GM18517 (cell line): ENCODE data around the gene MAPK6.

ENCODE experiments used
- ATAC-seq: cut with Tn5 transposase; IDR thresholded peaks from one replicate; pipeline ENCODE4 v1.9.1; 2021; ENCODE audit warnings: mild to moderate bottlenecking, moderate library complexity; ENCODE audit not compliant: unreplicated experiment

MAPK6 gene

DNA sequence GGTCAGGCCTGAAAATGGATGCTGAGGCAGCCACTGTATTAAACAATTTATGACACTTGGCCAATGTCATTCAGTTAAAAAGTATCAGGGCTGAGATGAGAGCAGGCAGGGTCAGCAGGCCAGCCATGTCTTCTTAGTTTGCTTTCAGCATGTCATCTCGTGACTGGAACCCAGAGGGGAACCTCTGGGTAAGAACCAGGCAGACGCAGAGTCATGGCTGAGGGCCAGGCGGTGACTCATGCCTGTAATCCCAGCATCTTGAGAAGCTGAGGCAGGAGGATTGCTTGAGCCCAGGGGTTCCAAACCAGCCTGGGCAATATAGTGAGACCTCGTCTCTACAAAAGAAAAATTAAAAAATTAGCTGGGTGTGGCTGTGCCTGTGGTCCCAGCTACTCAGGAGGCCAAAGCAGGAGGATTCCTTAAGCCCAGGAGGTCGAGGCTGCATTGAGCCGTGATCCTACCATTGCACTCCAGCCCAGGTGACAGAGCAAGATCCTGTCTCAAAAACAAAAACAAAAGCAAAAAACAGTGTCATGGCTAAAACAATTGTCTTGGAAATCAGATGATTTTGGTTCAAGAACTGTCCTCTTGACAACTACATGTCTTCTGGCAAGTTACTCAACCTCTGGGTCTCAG is 81.9 kb downstream of the MAPK6 start:
- no peak for ATAC-seq

DNA sequence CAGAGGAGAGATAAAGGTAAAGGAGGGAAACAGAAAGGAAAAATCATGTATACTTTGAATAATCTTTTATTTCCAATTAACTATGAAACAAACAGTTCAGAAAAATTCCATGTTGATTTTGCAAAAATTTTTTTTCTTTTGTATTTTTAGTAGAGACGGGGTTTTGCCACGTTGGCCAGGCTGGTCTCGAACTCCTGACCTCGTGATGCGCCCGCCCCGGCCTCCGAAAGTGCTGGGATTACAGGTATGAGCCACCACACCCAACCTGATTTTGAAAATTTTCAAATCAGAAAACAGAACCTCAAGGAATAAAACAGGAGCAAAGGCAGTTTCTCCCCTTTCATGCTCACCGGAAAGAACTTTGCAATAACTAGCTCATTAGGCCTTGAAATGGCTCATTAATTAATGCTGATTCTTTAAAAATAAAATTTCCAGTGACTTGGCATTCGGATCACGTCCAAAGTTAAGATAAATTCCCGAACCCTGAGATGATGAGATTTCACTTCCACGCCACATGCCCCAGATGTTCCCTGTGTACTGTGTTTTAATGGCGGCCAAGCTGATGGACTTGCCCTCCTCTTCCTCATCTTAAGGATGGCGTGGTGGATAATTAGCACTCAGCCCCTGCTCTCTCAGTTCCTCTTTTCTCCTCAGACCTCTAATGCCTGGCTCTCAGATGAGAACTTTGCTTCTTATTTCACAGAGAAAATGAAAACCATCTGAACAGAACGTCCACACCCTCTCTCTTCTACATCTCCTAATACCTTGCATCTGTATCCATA is 82.7 kb downstream of the MAPK6 start:
- no peak for ATAC-seq

DNA sequence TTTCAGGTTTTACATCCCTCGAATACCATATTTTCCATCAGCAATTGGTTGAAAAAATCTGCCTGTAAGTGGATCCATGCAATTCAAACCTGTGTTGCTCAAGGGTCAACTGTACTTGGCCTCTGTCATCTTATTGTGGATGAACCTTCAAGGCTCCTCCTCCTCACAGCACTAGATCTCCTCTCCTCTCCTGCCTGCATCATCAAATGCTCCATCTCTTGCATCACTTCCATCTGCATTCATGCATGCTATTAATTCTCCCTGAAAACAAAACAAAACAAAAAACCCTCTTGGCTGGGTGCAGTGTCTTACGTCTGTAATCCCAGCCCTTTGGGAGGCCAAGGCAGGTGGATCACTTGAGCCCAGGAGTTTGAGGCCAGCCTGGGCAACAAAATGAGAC is 83.4 kb downstream of the MAPK6 start:
- no peak for ATAC-seq

DNA sequence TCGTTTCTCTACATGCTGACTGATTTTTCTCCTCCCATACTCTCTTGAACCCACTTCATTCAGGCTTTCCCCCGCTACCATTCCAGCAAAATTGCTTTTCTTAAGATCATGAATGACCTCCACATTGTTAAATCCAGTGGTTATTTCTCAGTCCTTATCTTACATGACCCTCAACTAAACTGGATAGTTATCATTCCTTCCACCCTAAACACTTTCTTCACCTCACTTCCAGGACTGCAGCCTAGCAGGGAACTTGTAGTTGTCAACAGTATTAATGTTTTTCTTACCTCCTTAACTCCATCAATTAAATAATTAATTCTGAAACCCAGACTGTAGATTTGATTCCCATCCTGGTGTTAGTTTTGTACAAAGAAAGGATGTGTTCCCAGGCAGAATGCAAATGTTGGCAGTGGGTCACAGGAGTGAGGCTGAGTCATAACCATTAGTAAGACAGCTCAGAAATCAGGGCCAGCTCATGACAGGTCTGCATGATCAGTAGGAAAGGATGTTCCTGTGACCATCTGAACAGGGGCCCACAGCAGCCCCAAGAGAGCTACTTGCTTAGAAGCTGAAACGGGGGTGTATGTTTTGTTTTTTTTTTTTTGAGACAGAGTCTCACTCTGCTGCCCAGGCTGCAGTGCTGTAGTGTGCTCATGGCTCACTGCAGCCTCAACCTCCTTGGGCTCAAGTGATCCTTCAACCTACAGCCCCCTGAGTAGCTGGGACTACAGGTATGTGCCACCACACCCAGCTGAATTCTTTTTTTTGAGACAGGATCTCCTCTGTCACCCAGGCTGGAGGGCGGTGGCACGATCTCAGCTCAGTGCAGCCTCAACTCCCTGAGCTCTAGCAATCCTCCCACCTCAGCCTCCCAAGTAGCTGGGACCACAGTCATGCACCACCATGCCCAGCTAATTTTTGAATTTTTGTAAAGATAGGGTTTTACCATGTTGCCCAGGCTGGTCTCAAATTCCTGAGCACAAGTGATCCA is 84.5 kb downstream of the MAPK6 start:
- ATAC-seq: peak; percentile 71

DNA sequence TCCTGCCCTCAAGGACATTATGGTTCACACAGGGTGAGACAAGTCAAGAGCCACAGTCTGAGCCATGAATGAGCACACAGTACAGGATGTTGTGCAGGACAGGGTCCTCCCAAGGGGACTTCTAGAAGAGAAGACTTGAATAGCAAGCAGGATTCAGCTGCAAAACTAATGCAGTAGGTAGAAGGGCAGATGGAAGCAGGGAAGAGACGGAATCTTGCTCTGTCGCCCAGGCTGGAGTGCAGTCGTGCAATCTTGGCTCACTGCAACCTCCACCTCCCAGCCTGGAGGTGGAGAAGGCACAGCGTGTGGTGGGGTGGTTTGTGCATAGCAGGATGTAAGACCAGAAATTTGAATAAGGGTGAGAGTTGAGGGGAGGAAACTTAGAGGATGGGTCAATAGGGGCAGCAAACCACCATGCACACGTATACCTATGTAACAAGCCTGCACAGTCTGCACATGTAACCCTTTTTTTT is 85.5 kb downstream of the MAPK6 start:
- peak; percentile 41 for ATAC-seq

DNA sequence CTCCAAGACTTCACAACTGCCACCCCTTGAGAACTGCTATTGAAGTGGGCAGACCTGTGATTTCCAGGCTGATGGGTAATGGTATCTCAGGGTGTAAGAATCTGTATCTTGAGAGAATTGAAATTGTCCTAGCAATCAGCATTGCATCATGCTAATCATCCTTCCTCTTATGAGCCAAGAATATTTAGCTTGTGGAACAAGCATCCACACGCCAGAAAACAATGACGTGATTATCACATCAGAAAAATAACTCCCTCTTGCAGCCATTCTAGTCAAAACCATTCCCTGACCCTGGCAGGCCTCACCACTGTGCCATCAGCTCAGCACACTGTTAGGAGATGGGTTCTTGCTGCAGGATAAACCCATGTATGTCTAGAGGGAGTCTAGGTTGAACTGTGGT is 86.8 kb downstream of the MAPK6 start:
- ATAC-seq: no peak

DNA sequence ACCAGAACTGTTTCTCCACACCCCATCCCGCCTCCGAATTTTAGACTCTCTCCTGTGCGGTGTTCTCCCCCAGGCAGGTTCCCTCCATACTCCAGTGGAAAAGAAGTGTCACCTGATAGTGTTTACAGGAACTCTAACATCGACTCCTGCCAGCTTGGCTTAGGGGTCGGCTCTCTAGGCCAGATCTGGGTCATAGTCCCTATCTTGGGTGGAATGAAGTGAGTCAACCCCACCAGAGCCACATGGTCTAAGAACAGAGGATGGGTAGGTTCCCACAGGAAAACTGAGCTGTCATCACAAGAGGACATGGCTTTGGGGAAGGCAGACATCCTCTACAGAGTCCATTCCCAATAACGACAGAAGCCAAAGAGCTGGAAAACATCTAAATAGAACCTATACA is 87.6 kb downstream of the MAPK6 start:
- no peak for ATAC-seq

DNA sequence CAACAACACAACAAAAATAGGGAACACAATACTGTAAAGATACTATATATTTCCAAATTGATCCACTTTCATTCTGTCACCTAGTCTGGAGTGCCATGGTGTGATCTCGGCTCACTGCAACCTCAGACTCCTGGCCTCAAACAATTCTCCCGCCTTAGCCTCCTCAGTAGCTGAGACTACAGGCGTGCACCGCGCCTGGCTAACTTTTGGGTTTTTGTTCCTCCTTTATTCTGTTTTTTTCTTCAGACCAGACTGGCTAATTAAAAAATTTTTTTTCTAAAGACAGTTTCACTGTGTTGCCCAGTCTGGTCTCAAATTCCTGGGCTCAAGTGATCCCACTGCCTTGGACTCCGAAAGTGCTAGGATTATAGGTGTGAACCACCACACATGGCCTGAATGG is 88.2 kb downstream of the MAPK6 start:
- no peak for ATAC-seq

DNA sequence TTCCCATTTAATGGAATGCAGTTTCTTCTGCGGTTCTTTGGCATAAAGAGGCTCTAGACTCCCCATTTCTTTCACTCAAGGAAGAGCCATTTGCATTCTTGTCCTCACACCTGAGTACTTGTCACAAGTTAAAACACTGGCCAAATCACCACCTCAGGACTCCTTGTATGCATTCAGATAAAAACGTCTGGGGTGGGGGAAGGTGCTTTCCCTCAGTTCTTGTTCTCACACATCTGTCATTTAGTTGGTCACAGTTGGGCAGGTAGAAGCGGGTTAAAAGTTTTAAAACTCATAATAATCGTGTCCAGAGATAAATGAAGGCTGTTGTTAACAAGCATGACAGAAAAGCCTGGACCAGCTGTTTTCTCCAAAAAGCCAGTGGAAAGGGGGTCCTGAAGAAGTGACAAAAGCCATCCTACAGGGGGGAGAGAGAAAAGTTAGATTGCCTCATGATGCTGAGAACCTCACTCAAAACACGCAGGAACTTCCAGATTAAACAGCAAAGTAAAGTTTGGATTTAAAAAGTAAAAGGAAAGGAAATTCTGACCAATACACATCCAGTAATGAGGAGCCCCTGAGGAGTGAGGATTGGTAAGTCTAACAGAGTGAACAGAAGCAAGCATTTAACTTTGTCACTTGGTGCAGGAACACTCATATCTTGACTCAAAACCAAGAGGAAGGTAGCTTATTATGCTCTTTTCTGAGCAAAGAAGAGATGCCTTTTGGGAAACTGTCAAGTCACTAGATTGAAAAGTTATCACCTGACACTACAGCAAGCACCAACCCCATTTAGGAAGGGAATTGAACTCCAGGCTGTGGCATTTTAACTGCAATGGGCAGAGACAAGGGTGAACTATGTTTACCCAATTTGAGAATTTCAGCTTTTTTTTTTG is 90.8 kb downstream of the MAPK6 start:
- peak; percentile 42 for ATAC-seq

DNA sequence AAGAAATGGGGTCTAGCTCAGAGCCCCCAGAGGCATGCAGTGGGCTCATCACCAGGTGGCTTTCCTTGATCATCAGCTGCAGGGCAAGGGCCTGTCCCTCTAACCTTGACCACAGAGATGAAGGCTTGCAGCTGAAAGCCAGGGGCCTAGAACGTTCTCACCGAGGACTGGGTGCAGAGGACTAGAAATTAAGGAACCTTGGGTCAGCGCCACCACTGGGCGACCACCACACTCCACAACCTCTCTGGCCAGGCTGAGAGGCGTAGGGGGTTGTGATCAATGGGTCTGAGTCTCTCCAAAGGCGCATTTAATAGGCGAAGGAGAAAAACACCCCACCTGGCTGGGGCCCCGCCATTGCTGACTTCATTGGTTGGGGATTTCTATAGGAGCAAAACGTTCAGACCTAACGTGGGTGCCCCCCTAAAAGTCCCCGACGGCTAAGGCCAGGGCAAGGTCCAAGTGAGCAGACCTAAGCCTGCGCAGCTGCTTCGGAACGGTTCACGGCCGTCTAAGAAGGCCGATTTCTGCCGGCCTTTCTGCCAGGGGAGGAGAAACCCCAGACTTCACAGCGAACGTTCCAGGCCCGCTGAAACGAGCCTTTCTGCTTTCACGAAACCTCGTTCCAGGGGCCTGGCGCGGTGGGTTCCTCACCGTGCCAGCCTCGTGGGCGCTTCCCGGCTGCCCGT is 92.6 kb downstream of the MAPK6 start:
- no peak for ATAC-seq

DNA sequence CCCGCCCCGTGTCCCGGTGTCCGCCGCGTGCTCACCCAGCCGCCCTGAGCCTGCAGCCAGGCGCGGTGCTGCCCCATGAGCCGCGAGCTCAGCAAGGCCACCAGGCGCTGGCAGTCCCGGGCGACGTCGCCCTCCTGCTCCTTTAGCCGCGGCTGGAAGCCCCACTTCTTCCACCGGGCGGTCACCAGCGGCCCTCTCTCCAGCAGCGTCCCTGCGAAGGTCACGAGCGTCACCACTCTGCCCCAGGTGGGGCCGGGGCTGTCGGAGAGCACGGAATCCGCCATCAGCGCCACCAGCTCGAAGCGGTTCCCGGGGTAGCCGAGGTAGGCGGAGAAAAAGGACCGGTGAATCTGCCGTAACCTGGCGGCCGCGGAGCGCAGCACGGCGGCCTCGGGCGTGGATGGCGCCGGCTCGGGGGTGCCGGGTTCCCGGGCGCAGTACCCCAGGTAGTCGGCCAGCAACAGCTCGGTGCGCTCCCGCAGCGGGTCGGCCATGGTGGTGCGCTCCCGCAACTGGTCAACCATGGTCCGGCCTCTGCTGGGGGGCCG is 93.3 kb downstream of the MAPK6 start:
- no peak for ATAC-seq

DNA sequence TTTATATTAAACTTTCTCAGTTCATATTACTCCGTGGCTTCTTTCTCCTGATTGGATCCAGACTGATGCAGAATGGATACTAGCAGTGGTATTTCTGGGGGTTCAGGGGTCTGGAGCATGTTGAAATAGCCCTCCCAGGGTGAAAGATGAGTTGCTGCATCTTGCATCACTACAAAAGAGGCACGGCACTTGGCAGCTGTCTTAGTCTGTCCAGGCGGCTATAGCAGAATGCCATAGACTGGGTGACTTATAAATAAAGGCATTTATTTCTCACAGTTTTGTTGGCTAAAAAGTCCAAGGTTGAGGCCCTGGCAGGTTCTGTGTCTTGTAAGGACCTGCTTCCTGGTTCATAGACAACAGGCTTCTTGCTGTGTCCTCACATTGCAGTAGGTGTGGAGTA is 94.2 kb downstream of the MAPK6 start:
- ATAC-seq: no peak

DNA sequence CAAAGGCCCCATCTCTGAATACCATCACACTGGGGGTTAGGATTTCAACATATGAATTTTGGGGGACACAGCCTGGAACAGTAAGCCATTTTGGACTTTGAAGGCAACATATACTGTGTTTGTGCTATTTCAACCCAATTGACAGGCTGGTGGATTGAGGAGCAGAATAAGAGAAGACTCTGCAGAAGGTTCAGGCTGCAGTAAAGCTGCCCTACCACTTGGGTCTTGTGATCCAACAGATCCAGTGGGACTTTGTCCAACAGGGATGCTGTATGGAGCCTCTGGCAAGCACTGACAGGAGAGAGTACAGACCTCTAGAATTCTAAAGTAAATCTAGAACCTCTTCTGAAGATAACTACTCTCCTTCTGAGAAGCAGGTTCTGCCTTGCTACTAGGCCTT is 94.7 kb downstream of the MAPK6 start:
- no peak for ATAC-seq

DNA sequence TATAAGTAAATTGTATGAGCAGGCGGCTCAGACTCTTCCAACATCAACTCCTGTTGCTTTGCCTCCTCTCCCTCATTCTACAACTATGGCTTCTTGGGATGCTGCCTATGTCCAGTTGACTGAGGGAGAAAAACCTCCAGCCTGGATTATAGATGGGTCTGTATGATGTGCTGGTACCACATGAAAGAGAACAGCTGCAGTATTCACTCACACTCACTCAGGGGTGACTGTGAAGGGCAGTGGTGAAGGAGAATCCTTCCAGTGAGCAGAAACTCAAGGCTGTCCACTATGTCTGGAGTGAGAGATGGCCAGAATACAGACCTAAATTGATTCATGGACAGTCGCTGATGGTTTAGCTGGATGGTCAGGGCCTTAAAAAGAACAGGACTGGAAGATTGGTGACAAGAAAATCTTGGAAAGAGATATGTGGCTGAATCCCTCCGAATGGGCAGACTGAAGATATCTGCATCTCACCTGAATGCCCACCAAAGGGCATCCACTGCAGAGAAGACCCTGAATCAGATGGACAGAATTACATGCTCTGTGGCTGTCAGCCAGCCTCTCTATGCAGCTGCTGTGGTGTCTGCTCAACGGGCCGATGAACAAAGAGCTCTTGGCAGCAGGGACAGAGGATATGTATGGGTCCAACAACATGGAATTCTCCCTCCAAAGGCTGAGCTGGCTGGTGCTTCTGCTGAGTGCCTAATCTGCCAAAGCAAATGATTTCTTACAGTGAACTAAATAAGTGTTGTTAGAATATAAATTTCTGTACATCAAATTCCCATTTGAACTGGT is 95.4 kb downstream of the MAPK6 start:
- ATAC-seq: no peak

DNA sequence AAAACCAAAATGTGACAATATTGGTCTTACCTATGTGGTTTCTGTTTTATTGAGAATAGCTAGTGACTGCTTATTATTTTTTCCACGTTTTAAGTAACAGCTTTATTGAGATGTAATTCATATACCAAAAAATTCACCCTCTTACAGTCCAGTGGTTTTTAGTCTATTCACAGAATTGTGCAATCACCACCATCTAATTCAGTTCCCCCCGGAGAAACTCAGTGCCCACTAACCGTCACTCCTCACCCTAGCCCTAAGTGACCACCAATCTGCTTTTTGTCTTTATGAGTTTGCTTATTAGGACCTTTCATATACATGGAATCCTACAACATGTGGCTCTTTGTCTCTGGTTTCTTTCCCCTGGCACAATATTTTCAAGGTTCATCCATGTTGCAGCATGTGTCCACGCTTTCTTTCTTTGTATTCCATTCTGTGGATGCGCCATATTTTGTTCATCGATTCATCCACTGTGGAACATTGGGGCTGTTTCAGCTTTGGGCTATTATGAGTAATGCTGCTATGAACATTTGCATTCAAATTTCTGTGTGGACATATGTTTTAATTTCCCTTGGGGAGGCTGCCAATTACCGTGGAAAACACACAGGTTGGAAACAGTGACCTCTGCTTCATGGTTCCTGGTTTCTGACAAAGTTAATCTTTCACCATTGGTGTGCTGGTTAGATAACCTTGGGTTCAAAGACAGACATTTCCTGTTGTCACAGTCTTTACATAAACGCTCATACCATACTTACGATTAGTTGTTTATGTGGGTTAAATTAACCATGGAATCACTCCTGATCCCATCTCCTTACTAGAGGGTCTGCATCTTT is 96.8 kb downstream of the MAPK6 start:
- ATAC-seq: no peak
